WTC11 (cell line): ENCODE measurements around the gene ZBTB12.

Source experiments
- FOXK1 ChIP-seq: sonication (generic); formaldehyde crosslinking; IDR thresholded peaks from 2 replicates; pipeline ENCODE4 v1.8.0; 2022; ENCODE audit warnings: mild to moderate bottlenecking, moderate library complexity, missing genetic modification reagents
- MXD4 ChIP-seq: fragments of 250-450 bp; sonication (Bioruptor Pico); IDR thresholded peaks from 2 replicates; pipeline ENCODE4 v1.8.0; 2021; ENCODE audit warnings: mild to moderate bottlenecking, moderate library complexity, borderline replicate concordance
- NR3C1 ChIP-seq: sonication (generic); formaldehyde crosslinking; conservative IDR thresholded peaks from 2 replicates; pipeline ENCODE4 v1.8.1; 2023; ENCODE audit warnings: low read depth, mild to moderate bottlenecking, missing genetic modification reagents
- SOX15 ChIP-seq: fragments of 250-450 bp; sonication (Bioruptor Pico); IDR thresholded peaks from 2 replicates; pipeline ENCODE4 v1.9.0; 2021; ENCODE audit warnings: mild to moderate bottlenecking
- SP1 ChIP-seq: sonication (generic); formaldehyde crosslinking; conservative IDR thresholded peaks from 2 replicates; pipeline ENCODE4 v1.8.1; 2022; ENCODE audit warnings: missing genetic modification reagents
- TEAD1 ChIP-seq: sonication (generic); formaldehyde crosslinking; IDR thresholded peaks from 2 replicates; pipeline ENCODE4 v1.8.0; 2022; ENCODE audit warnings: mild to moderate bottlenecking, missing genetic modification reagents
- ZNF138 ChIP-seq: sonication (generic); formaldehyde crosslinking; conservative IDR thresholded peaks from 2 replicates; pipeline ENCODE4 v1.8.1; 2022; ENCODE audit warnings: mild to moderate bottlenecking, moderate library complexity, missing genetic modification reagents
- TF ChIP-seq, protein P1 (sequence below): sonication (generic); formaldehyde crosslinking; IDR thresholded peaks from 2 replicates; pipeline ENCODE4 v1.8.1; 2023; ENCODE audit warnings: mild to moderate bottlenecking, missing genetic modification reagents
- TF ChIP-seq, protein P2 (sequence below): fragments of 200-600 bp; IDR thresholded peaks from 2 replicates; pipeline ENCODE4 v1.8.0; 2022; ENCODE audit warnings: antibody characterized with exemption
- TF ChIP-seq, protein P3 (sequence below): sonication (generic); formaldehyde crosslinking; IDR thresholded peaks from 2 replicates; pipeline ENCODE4 v1.8.0; 2022; ENCODE audit warnings: mild to moderate bottlenecking, missing genetic modification reagents
- TF ChIP-seq, protein P4 (sequence below): sonication (generic); formaldehyde crosslinking; IDR thresholded peaks from 2 replicates; pipeline ENCODE4 v1.8.0; 2023; ENCODE audit warnings: missing genetic modification reagents, mild to moderate bottlenecking, borderline replicate concordance
- TF ChIP-seq, protein P5 (sequence below): sonication (generic); formaldehyde crosslinking; IDR thresholded peaks from 2 replicates; pipeline ENCODE4 v1.8.0; 2022; ENCODE audit warnings: mild to moderate bottlenecking, missing genetic modification reagents
- TF ChIP-seq, protein P6 (sequence below): sonication (generic); formaldehyde crosslinking; IDR thresholded peaks from 2 replicates; pipeline ENCODE4 v1.8.1; 2022; ENCODE audit warnings: mild to moderate bottlenecking, missing genetic modification reagents, moderate library complexity, borderline replicate concordance

DNA sequence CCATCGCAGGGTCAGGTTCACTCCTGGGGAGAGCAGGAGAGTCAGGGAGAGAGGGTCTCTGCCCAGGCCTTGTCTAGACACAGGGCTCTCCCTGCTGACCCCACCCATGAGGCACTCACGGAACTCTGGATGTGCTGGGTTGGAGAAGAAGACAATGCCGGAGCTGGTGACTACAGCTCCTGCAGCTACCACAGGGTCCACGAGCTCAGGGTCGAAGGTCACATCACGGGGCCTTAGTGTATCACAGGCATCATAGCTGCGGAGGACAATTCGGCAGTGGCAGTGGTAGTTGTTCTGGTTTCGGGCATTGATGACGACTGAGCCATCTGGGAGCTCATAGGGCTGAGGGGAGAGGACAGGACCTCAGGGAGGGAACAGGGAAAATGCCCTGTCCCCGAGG is 42.0 kb downstream of the ZBTB12 start:
- TF ChIP-seq, protein P1, sequence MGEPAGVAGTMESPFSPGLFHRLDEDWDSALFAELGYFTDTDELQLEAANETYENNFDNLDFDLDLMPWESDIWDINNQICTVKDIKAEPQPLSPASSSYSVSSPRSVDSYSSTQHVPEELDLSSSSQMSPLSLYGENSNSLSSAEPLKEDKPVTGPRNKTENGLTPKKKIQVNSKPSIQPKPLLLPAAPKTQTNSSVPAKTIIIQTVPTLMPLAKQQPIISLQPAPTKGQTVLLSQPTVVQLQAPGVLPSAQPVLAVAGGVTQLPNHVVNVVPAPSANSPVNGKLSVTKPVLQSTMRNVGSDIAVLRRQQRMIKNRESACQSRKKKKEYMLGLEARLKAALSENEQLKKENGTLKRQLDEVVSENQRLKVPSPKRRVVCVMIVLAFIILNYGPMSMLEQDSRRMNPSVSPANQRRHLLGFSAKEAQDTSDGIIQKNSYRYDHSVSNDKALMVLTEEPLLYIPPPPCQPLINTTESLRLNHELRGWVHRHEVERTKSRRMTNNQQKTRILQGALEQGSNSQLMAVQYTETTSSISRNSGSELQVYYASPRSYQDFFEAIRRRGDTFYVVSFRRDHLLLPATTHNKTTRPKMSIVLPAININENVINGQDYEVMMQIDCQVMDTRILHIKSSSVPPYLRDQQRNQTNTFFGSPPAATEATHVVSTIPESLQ, result no peak
- TF ChIP-seq, protein P2, sequence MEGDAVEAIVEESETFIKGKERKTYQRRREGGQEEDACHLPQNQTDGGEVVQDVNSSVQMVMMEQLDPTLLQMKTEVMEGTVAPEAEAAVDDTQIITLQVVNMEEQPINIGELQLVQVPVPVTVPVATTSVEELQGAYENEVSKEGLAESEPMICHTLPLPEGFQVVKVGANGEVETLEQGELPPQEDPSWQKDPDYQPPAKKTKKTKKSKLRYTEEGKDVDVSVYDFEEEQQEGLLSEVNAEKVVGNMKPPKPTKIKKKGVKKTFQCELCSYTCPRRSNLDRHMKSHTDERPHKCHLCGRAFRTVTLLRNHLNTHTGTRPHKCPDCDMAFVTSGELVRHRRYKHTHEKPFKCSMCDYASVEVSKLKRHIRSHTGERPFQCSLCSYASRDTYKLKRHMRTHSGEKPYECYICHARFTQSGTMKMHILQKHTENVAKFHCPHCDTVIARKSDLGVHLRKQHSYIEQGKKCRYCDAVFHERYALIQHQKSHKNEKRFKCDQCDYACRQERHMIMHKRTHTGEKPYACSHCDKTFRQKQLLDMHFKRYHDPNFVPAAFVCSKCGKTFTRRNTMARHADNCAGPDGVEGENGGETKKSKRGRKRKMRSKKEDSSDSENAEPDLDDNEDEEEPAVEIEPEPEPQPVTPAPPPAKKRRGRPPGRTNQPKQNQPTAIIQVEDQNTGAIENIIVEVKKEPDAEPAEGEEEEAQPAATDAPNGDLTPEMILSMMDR, result no peak
- TF ChIP-seq MXD4 (CRISPR knock-in tag) (no peak), SOX15 (CRISPR knock-in tag) (no peak), TEAD1 (no peak), SP1 (CRISPR knock-in tag) (no peak), NR3C1 (no peak), ZNF138 (CRISPR knock-in tag) (no peak), FOXK1 (CRISPR knock-in tag) (no peak)
- TF ChIP-seq, protein P3, sequence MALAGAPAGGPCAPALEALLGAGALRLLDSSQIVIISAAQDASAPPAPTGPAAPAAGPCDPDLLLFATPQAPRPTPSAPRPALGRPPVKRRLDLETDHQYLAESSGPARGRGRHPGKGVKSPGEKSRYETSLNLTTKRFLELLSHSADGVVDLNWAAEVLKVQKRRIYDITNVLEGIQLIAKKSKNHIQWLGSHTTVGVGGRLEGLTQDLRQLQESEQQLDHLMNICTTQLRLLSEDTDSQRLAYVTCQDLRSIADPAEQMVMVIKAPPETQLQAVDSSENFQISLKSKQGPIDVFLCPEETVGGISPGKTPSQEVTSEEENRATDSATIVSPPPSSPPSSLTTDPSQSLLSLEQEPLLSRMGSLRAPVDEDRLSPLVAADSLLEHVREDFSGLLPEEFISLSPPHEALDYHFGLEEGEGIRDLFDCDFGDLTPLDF, result no peak
- TF ChIP-seq, protein P4, sequence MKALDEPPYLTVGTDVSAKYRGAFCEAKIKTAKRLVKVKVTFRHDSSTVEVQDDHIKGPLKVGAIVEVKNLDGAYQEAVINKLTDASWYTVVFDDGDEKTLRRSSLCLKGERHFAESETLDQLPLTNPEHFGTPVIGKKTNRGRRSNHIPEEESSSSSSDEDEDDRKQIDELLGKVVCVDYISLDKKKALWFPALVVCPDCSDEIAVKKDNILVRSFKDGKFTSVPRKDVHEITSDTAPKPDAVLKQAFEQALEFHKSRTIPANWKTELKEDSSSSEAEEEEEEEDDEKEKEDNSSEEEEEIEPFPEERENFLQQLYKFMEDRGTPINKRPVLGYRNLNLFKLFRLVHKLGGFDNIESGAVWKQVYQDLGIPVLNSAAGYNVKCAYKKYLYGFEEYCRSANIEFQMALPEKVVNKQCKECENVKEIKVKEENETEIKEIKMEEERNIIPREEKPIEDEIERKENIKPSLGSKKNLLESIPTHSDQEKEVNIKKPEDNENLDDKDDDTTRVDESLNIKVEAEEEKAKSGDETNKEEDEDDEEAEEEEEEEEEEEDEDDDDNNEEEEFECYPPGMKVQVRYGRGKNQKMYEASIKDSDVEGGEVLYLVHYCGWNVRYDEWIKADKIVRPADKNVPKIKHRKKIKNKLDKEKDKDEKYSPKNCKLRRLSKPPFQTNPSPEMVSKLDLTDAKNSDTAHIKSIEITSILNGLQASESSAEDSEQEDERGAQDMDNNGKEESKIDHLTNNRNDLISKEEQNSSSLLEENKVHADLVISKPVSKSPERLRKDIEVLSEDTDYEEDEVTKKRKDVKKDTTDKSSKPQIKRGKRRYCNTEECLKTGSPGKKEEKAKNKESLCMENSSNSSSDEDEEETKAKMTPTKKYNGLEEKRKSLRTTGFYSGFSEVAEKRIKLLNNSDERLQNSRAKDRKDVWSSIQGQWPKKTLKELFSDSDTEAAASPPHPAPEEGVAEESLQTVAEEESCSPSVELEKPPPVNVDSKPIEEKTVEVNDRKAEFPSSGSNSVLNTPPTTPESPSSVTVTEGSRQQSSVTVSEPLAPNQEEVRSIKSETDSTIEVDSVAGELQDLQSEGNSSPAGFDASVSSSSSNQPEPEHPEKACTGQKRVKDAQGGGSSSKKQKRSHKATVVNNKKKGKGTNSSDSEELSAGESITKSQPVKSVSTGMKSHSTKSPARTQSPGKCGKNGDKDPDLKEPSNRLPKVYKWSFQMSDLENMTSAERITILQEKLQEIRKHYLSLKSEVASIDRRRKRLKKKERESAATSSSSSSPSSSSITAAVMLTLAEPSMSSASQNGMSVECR (CRISPR knock-in tag), result no peak
- TF ChIP-seq, protein P5, sequence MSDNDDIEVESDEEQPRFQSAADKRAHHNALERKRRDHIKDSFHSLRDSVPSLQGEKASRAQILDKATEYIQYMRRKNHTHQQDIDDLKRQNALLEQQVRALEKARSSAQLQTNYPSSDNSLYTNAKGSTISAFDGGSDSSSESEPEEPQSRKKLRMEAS (CRISPR knock-in tag), result no peak
- TF ChIP-seq, protein P6, sequence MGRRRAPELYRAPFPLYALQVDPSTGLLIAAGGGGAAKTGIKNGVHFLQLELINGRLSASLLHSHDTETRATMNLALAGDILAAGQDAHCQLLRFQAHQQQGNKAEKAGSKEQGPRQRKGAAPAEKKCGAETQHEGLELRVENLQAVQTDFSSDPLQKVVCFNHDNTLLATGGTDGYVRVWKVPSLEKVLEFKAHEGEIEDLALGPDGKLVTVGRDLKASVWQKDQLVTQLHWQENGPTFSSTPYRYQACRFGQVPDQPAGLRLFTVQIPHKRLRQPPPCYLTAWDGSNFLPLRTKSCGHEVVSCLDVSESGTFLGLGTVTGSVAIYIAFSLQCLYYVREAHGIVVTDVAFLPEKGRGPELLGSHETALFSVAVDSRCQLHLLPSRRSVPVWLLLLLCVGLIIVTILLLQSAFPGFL (CRISPR knock-in tag), result no peak
